Stomach (tissue), 4 donors: ENCODE measurements around the gene ATP8A1.

Source experiments
- POLR2AphosphoS5 ChIP-seq, 3 donors: sonication (generic); formaldehyde crosslinking; IDR thresholded peaks; one replicate each; pipeline ENCODE4 v1.6.1; 2016; ENCODE audit warnings: antibody characterized with exemption in 3 of 3
- TF ChIP-seq, protein P1 (sequence below), 7 experiments: fragments of 450-650 bp in 4 of 7; fragments of 200-600 bp in 3 of 7; sonication (generic) in 3 of 7; IDR thresholded peaks; one replicate each; pipeline ENCODE4 v1.5.1; 2016 to 2019; ENCODE audit warnings: antibody characterized with exemption in 7 of 7, control low read depth in 2 of 7, mild to moderate bottlenecking in 1 of 7

DNA sequence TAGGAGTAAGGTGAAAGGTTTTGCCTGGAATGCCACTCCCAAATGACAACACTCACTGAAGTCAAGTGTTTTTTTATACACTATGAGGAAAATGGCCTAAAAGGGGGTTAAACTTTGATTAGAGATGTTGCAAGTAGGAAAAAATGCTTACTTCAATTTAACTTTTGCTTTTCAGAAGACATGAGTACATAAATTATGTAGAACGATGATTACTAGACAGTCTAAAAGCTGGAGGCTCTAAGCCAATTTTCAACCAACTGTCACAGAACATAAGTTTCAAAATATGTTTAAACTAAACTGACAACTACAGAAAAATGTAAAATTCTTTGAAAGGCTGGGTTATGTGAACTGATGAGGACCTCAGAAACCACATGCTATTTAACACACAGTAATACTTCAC lies 176.2 kb downstream of the ATP8A1 start:
- TF ChIP-seq, protein P1, sequence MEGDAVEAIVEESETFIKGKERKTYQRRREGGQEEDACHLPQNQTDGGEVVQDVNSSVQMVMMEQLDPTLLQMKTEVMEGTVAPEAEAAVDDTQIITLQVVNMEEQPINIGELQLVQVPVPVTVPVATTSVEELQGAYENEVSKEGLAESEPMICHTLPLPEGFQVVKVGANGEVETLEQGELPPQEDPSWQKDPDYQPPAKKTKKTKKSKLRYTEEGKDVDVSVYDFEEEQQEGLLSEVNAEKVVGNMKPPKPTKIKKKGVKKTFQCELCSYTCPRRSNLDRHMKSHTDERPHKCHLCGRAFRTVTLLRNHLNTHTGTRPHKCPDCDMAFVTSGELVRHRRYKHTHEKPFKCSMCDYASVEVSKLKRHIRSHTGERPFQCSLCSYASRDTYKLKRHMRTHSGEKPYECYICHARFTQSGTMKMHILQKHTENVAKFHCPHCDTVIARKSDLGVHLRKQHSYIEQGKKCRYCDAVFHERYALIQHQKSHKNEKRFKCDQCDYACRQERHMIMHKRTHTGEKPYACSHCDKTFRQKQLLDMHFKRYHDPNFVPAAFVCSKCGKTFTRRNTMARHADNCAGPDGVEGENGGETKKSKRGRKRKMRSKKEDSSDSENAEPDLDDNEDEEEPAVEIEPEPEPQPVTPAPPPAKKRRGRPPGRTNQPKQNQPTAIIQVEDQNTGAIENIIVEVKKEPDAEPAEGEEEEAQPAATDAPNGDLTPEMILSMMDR (IDR thresholded peaks at IDR 0.05): no peak
- TF ChIP-seq POLR2AphosphoS5 (IDR thresholded peaks at IDR 0.05): no peak
